Right atrium auricular region (tissue), 2 donors: ENCODE results near the gene CFD. TPM values are rescaled to one million over a fixed set of nuclear protein-coding genes. Genes with fewer than 3 reads are reported as not detected.

Source experiments
- DNase-seq: peaks from one replicate; pipeline ENCODE4 v3.0.0-alpha.2; 2019; ENCODE audit warnings: low spot score
- H3K27ac ChIP-seq, 2 donors: fragments of 200-600 bp; sonication (generic); 1 replicate in 1 of 2; 2 replicates in 1 of 2; pipeline ENCODE4 v1.5.1; 2016 to 2019
- H3K27me3 ChIP-seq, 2 donors: fragments of 200-600 bp; sonication (generic); one replicate each; pipeline versions ENCODE4 v1.5.1 to v1.6.0; 2017 to 2019
- H3K36me3 ChIP-seq: fragments of 200-600 bp; sonication (generic); one replicate; pipeline ENCODE4 v1.5.1; 2016
- H3K4me1 ChIP-seq, 2 donors: fragments of 200-600 bp; sonication (generic); one replicate each; pipeline versions ENCODE4 v1.5.1 to v1.6.0; 2017 to 2019
- H3K4me3 ChIP-seq, 2 donors: fragments of 200-600 bp; sonication (generic); 1 replicate in 1 of 2; 2 replicates in 1 of 2; pipeline ENCODE4 v1.5.1; 2017 to 2019; ENCODE audit warnings: mild to moderate bottlenecking in 1 of 2, moderate library complexity in 1 of 2
- H3K9me3 ChIP-seq, 2 donors: fragments of 200-600 bp; sonication (generic); one replicate each; pipeline ENCODE4 v1.5.1; 2019
- total RNA-seq, 2 donors: library from RNA; depleted of rRNA; stranded (reverse); fragments of >200 nt; gene quantifications; one replicate each; pipeline ENCODE4 v1.1.0, GENCODE V29; 2016
- TF ChIP-seq, protein P1 (sequence below), 2 donors: fragments of 200-600 bp; sonication (generic); IDR thresholded peaks; one replicate each; pipeline ENCODE4 v1.5.1; 2019; ENCODE audit warnings: antibody characterized with exemption in 2 of 2

The CFD gene
- total RNA-seq, 2 donors from 2014 or later = 133 to 652 TPM

DNA sequence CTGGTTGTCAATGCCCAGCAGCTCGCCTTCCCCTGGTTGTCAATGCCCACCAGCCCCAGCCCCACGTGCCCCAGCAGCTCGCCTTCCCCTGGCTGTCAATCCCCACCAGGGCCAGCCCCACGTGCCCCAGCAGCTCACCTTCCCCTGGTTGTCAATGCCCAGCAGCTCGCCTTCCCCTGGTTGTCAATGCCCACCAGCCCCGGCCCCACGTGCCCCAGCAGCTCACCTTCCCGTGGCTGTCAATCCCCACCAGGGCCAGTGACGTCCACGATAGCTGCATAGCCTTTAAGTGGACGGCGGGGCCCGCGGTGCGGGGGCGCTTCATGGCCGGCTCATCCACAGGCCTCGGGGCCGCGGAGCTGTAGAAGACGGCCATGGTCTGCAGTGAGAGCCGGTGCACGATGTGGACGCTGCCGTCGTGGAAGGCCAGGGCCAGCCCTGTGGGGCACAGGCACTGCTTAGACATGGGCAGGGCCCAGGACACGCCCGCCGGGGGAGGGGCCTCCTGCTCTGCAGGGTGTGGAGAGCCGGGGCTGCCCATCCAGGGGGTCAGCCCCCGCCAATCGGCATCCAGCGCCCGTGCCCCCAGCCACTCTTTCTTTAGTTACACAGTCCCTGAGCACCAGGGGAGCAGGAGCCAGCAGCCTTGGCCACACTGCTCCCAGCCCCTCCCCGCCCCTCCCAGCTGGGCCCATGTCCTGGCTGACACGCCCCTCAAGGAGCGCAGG, 20.4 kb downstream of the CFD start:
- TF ChIP-seq, protein P1, sequence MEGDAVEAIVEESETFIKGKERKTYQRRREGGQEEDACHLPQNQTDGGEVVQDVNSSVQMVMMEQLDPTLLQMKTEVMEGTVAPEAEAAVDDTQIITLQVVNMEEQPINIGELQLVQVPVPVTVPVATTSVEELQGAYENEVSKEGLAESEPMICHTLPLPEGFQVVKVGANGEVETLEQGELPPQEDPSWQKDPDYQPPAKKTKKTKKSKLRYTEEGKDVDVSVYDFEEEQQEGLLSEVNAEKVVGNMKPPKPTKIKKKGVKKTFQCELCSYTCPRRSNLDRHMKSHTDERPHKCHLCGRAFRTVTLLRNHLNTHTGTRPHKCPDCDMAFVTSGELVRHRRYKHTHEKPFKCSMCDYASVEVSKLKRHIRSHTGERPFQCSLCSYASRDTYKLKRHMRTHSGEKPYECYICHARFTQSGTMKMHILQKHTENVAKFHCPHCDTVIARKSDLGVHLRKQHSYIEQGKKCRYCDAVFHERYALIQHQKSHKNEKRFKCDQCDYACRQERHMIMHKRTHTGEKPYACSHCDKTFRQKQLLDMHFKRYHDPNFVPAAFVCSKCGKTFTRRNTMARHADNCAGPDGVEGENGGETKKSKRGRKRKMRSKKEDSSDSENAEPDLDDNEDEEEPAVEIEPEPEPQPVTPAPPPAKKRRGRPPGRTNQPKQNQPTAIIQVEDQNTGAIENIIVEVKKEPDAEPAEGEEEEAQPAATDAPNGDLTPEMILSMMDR (IDR thresholded peaks at IDR 0.05) = no peak
- no peaks in the 10 kb centered on the region for H3K27me3 ChIP-seq
- DNase-seq = no peak
- H3K9me3 ChIP-seq = no peaks in the 10 kb centered on the region
- no peak overlapping the region for H3K27ac ChIP-seq
- no peaks in the 10 kb centered on the region for H3K4me1 ChIP-seq
- H3K4me3 ChIP-seq = no peak overlapping the region
- H3K36me3 ChIP-seq = peaks cover 55% of the 10 kb centered on the region

DNA sequence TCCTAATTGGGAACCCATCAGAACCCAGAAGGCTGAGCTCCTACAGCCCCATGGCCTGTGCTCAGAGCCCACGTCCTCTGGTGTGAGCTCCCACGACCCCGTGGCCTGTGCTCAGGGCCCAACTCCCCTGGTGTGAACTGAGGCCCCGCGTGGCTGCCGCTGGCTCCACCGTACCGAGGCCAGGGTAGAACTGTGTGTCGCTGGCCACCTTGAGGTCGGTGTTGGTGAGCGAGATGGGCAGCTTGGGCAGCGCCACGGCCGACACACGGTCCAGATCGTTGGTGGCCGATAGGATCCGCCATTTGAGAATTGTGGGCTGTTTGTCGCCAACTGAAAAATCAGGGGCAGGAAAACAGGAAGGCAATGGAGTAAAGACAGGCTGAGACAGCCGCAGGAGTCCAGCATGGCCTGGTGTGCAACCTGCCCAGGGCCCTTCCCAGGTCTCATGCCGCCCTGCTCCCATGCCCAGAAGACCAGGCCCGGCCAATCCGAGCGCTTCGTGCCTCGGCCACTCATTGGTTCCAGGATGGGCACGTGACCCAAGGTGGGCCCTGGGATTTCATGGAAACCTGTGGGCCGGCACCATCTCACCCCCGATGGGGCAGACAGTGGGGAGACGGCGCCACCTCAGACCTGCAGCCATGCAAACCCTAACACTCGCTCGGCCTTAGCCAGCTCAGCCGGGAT, 22.1 kb downstream of the CFD start:
- no peak overlapping the region for H3K27ac ChIP-seq
- no peak for DNase-seq
- TF ChIP-seq, protein P1 (IDR thresholded peaks at IDR 0.05) = no peak
- peaks cover 57% of the 10 kb centered on the region for H3K36me3 ChIP-seq
- H3K9me3 ChIP-seq = no peaks in the 10 kb centered on the region
- H3K4me1 ChIP-seq = no peaks in the 10 kb centered on the region
- no peaks in the 10 kb centered on the region for H3K27me3 ChIP-seq
- no peak overlapping the region for H3K4me3 ChIP-seq

DNA sequence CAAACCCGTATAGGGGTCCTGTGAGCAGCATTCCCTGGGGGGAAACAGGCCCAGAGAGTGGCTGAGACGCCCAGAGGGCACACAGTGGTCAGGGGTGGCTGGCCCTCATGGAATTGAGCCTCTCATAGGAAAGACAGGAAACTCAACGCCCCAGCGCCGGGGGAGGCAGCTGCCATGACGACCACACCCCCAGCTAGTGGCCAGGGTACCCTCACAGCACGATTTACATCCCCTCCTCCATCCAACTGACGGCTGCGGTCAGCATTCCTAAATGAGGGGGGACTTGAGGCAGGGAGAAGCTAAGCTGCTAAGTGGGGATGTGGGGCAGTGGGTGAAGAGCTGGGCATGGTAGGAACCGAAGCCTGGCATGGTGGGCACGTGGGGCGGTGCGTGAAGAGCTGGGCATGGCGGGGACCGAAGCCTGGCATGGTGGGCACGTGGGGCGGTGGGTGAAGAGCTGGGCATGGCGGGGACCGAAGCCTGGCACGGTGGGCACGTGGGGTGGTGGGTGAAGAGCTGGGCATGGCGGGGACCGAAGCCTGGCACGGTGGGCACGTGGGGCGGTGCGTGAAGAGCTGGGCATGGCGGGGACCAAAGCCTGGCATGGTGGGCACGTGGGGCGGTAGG, 23.5 kb downstream of the CFD start:
- H3K4me3 ChIP-seq = no peak overlapping the region
- H3K27me3 ChIP-seq = no peaks in the 10 kb centered on the region
- H3K4me1 ChIP-seq = no peaks in the 10 kb centered on the region
- peaks cover 55% of the 10 kb centered on the region for H3K36me3 ChIP-seq
- no peak for DNase-seq
- TF ChIP-seq, protein P1 (IDR thresholded peaks at IDR 0.05) = no peak
- no peaks in the 10 kb centered on the region for H3K9me3 ChIP-seq
- no peak overlapping the region for H3K27ac ChIP-seq

DNA sequence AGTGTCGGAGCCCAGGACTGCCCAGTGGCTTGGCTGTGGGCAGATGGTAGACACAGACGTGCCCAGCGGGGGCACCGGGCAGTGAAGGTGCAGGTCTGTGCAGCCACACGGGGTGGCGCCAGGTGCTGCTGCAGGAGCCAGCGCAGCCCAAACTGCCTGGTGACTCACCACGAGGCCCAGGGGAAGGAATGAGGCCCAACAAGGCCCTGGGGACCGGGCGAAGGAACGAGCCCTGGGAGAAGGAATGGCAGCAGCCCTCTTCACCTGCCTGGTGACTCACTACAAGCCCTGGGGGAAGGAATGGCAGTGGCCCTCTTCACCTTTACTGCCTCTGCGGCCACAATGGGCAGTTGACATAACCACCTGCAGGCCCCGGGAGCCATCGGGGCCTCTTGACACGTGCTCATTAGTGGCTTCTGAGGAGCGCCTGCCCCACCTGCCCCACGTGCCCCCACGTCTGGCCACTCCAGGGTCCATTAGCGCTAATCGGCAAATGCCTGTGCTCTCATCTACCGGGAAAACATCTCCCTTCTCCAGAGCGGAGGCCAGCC, 24.3 kb downstream of the CFD start:
- H3K4me3 ChIP-seq = no peak overlapping the region

DNA sequence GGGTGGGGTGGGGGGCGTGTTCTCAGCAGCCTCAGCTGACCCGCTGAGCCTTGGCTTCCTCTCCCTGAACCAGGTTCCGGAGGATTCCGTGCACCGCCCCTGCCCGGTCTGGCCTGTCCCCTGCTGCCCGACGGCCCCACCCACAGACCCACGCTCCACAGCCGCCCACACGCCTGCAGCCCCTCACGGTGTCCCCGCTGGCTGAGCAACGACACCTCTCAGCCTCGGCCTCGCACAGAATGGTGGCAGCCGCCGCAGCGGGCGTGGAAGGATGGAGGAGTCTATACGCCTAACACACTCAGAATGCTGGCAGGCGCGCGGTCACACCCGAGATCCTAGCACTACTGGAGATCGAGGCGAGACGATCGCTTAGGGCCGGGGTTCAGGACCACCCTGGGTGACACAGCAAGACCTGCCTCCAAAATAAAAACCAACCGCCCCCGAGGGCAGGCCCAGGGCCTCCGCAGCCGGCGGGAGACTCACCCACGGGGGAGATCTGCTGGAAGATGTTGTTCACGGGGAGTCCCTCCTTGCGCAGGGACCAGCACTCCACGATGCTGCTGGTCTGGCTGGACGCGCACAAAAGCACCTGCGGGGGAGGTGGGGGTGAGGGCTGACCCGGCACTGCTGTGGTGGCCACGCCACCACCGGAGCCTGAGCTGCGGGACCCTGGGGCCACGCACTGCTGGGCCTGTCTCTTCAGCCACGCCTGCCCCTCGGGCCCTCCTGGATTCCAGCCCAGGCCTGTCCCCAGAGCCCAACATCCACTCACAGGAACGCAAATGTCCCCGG, 25.2 kb downstream of the CFD start:
- TF ChIP-seq, protein P1 (IDR thresholded peaks at IDR 0.05) = no peak
- Histone ChIP-seq H3K9me3 (no peaks in the 10 kb centered on the region), H3K4me3 (no peak overlapping the region), H3K27me3 (no peaks in the 10 kb centered on the region), H3K27ac (no peak overlapping the region), H3K36me3 (peaks cover 61% of the 10 kb centered on the region), H3K4me1 (no peaks in the 10 kb centered on the region)
- no peak for DNase-seq

More for the DNA sequence above, 24.3 kb downstream of the CFD start:
- Histone ChIP-seq H3K4me1 (no peaks in the 10 kb centered on the region), H3K27ac (no peak overlapping the region), H3K36me3 (peaks cover 56% of the 10 kb centered on the region), H3K27me3 (no peaks in the 10 kb centered on the region), H3K9me3 (no peaks in the 10 kb centered on the region)
- TF ChIP-seq, protein P1 (IDR thresholded peaks at IDR 0.05) = no peak
- no peak for DNase-seq
